PC-9 (cell line): ENCODE data around the gene TMEM238L.

Source experiments
- EZH2 ChIP-seq: fragments of 200-600 bp; sonication (generic); IDR thresholded peaks from 2 replicates; pipeline ENCODE4 v1.8.0; 2017; ENCODE audit warnings: antibody characterized with exemption, low read depth
- TF ChIP-seq, protein P1 (sequence below): fragments of 200-600 bp; sonication (generic); conservative IDR thresholded peaks from 2 replicates; pipeline ENCODE4 v1.6.1; 2017; ENCODE audit warnings: mixed run types, antibody characterized with exemption, mild to moderate bottlenecking, moderate library complexity

DNA sequence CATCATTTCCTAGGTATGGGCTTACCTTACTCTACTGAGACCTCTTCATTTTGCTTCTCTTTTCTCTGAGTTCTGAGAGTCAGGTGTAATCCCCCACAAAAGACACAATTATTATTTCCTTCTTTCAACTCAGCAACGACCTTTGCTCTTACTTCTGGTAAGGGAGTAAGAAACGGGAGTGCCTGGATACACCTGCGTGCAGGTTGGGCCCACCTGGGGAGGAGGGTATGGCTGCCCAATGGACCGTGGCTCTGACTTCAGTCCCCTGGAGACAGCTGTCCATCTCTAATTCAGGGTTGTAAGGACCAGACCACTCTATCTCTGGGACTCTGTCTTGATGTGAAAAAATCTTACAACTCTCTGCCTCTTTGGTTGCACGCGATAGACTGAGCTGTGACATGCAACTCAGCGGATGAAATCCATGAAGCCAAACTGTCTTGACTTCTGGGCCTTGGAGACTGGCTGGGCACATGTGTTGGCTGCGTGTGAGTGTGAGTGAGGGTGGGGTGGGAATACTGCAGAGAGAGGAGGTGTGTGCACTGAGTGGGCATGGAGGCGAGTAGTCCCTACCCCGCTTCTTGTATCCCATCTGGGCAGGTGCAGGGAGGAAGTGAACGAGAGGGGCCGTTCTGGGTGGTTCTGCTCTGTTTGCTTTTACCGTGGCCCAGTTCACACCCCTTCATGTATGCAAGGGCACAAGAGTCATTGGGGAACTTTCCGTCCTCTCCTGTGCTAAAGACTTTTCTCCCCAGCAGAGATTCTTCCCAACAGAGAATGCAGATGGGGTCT is 1.2 kb downstream of the TMEM238L start:
- TF ChIP-seq, protein P1, sequence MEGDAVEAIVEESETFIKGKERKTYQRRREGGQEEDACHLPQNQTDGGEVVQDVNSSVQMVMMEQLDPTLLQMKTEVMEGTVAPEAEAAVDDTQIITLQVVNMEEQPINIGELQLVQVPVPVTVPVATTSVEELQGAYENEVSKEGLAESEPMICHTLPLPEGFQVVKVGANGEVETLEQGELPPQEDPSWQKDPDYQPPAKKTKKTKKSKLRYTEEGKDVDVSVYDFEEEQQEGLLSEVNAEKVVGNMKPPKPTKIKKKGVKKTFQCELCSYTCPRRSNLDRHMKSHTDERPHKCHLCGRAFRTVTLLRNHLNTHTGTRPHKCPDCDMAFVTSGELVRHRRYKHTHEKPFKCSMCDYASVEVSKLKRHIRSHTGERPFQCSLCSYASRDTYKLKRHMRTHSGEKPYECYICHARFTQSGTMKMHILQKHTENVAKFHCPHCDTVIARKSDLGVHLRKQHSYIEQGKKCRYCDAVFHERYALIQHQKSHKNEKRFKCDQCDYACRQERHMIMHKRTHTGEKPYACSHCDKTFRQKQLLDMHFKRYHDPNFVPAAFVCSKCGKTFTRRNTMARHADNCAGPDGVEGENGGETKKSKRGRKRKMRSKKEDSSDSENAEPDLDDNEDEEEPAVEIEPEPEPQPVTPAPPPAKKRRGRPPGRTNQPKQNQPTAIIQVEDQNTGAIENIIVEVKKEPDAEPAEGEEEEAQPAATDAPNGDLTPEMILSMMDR, result no peak
- no peak for TF ChIP-seq EZH2
